ENCODE measurements around the gene COL21A1. TPM values are rescaled to one million over a fixed set of nuclear protein-coding genes. Genes with fewer than 3 reads are reported as not detected.

COL21A1 gene
- total and polyA plus RNA-seq, 2 of the 4 experiments (the other 2 are of a cell fraction), result 0.05 TPM; not detected in 1

DNA sequence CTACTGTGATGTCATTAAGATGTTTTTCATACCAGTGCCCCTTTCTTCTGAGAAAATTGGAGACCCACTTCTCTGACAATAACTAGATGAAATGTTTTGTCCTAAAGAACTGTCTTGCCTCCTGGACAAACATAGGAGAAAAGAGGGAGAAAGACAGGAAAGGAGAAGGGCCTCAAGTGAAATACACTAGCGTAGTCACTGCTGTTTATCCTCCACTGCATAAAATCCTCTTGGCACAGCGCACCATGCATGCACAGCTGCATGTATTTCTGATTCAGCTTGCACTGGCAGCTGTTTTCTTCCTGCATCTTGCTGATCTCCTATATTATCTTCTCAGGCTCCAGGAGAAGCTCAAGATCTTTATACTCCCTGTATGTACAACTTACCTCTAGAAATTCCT is 214.0 kb downstream of the COL21A1 start:
- Histone ChIP-seq H2BK15ac (ENCODE audit: low read depth, low read length) (no peak overlapping the region), H3K4me3 (ENCODE audit: insufficient read depth, low read depth, low read length) (no peak overlapping the region), H2AK9ac (replicated peaks; ENCODE audit: low read depth, low read length, poor library complexity) (no peak overlapping the region), H3K14ac (replicated peaks; ENCODE audit: low read depth, low read length) (no peak overlapping the region), H3K9ac (ENCODE audit: low read depth, low read length) (no peak overlapping the region), H3K4me1 (ENCODE audit: control insufficient read depth, insufficient read depth, low read length) (no peaks in the 10 kb centered on the region), H3K27ac (ENCODE audit: insufficient read depth, low read length) (no peak overlapping the region), H3K27me3 (ENCODE audit: control insufficient read depth, insufficient read depth, low read length) (peaks cover 1% of the 10 kb centered on the region; the same call in 1 of the 2 replicates), H3K79me1 (ENCODE audit: low read depth in 1 of 2, low read length in 2 of 2) (no peaks in the 10 kb centered on the region), H3K18ac (ENCODE audit: low read depth, low read length) (no peak overlapping the region), H2BK5ac (ENCODE audit: low read depth, low read length, poor library complexity, severe bottlenecking) (no peak overlapping the region), H2BK120ac (ENCODE audit: low read depth, low read length) (no peak overlapping the region), H2BK20ac (ENCODE audit: low read depth, low read length) (no peak overlapping the region), H2AFZ (replicated peaks; ENCODE audit: low read length, poor library complexity) (no peak overlapping the region), H3K9me3 (ENCODE audit: control insufficient read depth, insufficient read depth, low read length) (no peaks in the 10 kb centered on the region), H4K8ac (ENCODE audit: low read depth in 2 of 2, low read length in 2 of 2) (no peak overlapping the region), H2AK5ac (ENCODE audit: low read depth, low read length) (no peak overlapping the region), H3K9me1 (ENCODE audit: insufficient read depth, low read length) (no peaks in the 10 kb centered on the region), H3K56ac (ENCODE audit: extremely low read depth, insufficient read depth, low read length) (no peak overlapping the region), H3K4me2 (ENCODE audit: low read depth, low read length) (no peak overlapping the region), H4K91ac (ENCODE audit: insufficient read depth, low read depth, low read length) (no peak overlapping the region), H4K5ac (ENCODE audit: low read depth, low read length) (no peak overlapping the region), H3K4ac (ENCODE audit: low read depth, low read length) (no peak overlapping the region), H3K23ac (ENCODE audit: low read depth, low read length) (no peak overlapping the region), H4K20me1 (ENCODE audit: insufficient read depth, low read length) (no peaks in the 10 kb centered on the region), H3K36me3 (ENCODE audit: control insufficient read depth, insufficient read depth, low read length) (no peaks in the 10 kb centered on the region)
- ChIA-PET POLR2A (ENCODE audit: unreplicated experiment) (no interaction called here), CTCF (no interaction called here)
- dilution Hi-C loops (cut with HindIII; ENCODE audit: low sequenced_read_pairs, unreplicated experiment) (no loop called here), intact Hi-C loops (cut with micrococcal nuclease) (no loop called here), in situ Hi-C loops (cut with MboI; ENCODE audit: low sequenced_read_pairs) (no loop called here)
- ATAC-seq (ENCODE audit: low read depth) (no peak), DNase-seq (no peak)
- BruUV-seq (replicated peaks), result no TSS peak
- TF ChIP-seq, protein P1, sequence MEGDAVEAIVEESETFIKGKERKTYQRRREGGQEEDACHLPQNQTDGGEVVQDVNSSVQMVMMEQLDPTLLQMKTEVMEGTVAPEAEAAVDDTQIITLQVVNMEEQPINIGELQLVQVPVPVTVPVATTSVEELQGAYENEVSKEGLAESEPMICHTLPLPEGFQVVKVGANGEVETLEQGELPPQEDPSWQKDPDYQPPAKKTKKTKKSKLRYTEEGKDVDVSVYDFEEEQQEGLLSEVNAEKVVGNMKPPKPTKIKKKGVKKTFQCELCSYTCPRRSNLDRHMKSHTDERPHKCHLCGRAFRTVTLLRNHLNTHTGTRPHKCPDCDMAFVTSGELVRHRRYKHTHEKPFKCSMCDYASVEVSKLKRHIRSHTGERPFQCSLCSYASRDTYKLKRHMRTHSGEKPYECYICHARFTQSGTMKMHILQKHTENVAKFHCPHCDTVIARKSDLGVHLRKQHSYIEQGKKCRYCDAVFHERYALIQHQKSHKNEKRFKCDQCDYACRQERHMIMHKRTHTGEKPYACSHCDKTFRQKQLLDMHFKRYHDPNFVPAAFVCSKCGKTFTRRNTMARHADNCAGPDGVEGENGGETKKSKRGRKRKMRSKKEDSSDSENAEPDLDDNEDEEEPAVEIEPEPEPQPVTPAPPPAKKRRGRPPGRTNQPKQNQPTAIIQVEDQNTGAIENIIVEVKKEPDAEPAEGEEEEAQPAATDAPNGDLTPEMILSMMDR (conservative IDR thresholded peaks at IDR 0.05; ENCODE audit: low read depth, low read length), result no peak
- TF ChIP-seq CHD1 (IDR thresholded peaks at IDR 0.05; ENCODE audit: low read depth, low read length), result no peak
- no peak for TF ChIP-seq POLR2A (IDR thresholded peaks at IDR 0.05; ENCODE audit: low read depth, low read length)
- TF ChIP-seq, protein P2, sequence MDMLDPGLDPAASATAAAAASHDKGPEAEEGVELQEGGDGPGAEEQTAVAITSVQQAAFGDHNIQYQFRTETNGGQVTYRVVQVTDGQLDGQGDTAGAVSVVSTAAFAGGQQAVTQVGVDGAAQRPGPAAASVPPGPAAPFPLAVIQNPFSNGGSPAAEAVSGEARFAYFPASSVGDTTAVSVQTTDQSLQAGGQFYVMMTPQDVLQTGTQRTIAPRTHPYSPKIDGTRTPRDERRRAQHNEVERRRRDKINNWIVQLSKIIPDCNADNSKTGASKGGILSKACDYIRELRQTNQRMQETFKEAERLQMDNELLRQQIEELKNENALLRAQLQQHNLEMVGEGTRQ (IDR thresholded peaks at IDR 0.05; ENCODE audit: low read depth, low read length), result no peak
- no peak for TF ChIP-seq RAD21 (IDR thresholded peaks at IDR 0.05; ENCODE audit: low read length)
- TF ChIP-seq NFE2L2 (IDR thresholded peaks at IDR 0.05; ENCODE audit: low read depth, low read length), result no peak
- TF ChIP-seq BHLHE40 (IDR thresholded peaks at IDR 0.05; ENCODE audit: low read depth, low read length), result no peak
- TF ChIP-seq RCOR1 (IDR thresholded peaks at IDR 0.05; ENCODE audit: insufficient replicate concordance, low read length), result no peak
- TF ChIP-seq MAFK (IDR thresholded peaks at IDR 0.05; ENCODE audit: low read depth, low read length), result no peak
- TF ChIP-seq MAZ (IDR thresholded peaks at IDR 0.05; ENCODE audit: borderline replicate concordance, low read depth, low read length), result no peak
- no peak for TF ChIP-seq RFX5 (IDR thresholded peaks at IDR 0.05; ENCODE audit: low read depth, low read length)
- TF ChIP-seq, protein P3, sequence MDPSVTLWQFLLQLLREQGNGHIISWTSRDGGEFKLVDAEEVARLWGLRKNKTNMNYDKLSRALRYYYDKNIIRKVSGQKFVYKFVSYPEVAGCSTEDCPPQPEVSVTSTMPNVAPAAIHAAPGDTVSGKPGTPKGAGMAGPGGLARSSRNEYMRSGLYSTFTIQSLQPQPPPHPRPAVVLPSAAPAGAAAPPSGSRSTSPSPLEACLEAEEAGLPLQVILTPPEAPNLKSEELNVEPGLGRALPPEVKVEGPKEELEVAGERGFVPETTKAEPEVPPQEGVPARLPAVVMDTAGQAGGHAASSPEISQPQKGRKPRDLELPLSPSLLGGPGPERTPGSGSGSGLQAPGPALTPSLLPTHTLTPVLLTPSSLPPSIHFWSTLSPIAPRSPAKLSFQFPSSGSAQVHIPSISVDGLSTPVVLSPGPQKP (IDR thresholded peaks at IDR 0.05; ENCODE audit: borderline replicate concordance, low read depth, low read length), result no peak
- TF ChIP-seq MXI1 (IDR thresholded peaks at IDR 0.05; ENCODE audit: borderline replicate concordance, low read depth, low read length), result no peak
- TF ChIP-seq CEBPB (IDR thresholded peaks at IDR 0.05; ENCODE audit: low read depth, low read length), result no peak
- TF ChIP-seq FOS (IDR thresholded peaks at IDR 0.05; ENCODE audit: low read depth, low read length), result no peak
- TF ChIP-seq SMC3 (IDR thresholded peaks at IDR 0.05; ENCODE audit: low read depth, low read length), result no peak
- WGBS, 2 experiments (ENCODE audit: extremely low coverage in 2 of 2, insufficient read length in 1 of 2), result 78% methylated on average over 1 of the region's 2 CpGs; no CpG with 5 or more reads in 1 of the 2 experiments

Measured in IMR-90 (cell line).